Measurements from ENCODE around the gene THEM5. TPM values are rescaled to one million over a fixed set of nuclear protein-coding genes. Genes with fewer than 3 reads are reported as not detected.

The THEM5 gene
- total RNA-seq, 1 donor: not detected

- Histone ChIP-seq H3K4me1 (ENCODE audit: insufficient read depth, low read length) (peaks cover 59% of the 10 kb centered on the region), H3K9me3 (ENCODE audit: low read depth, low read length) (no peaks in the 10 kb centered on the region), H3K27me3 (ENCODE audit: insufficient read depth, low read length) (peaks cover 35% of the 10 kb centered on the region), H3K4me3 (ENCODE audit: low read length) (peak overlapping the region; percentile 24)
These were observed 15.1 kb downstream of the THEM5 start for GRCh38 chr1:151838222-151839081.

DNA sequence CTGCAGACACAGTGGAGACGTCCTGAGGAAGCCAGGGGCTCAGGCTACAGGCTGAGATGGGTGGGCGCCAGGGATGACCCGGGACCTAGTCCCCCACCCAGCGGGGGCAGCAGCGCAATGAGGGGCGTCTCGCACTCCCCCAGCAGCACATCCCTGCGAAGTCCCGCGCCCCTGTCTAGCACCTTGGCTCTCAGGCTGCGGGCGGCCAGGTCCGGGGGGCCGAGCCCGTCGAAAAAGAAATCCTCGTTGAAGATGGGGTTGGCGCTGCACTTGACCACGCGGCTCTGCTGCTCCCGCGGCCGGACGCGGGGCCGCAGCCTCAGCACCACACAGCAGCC lies 15.7 kb downstream of the THEM5 start:
- H3K9me3 ChIP-seq (ENCODE audit: low read depth, low read length): no peaks in the 10 kb centered on the region
- no peak overlapping the region for H3K4me3 ChIP-seq (ENCODE audit: low read length)
- peaks cover 65% of the 10 kb centered on the region for H3K4me1 ChIP-seq (ENCODE audit: insufficient read depth, low read length)
- H3K27me3 ChIP-seq (ENCODE audit: insufficient read depth, low read length): peaks cover 35% of the 10 kb centered on the region

GRCh38 chr1:151837197-151837596 lies 16.3 kb downstream of the THEM5 start:
- Histone ChIP-seq H3K4me3 (ENCODE audit: low read length) (no peak overlapping the region), H3K27me3 (ENCODE audit: insufficient read depth, low read length) (peaks cover 35% of the 10 kb centered on the region), H3K4me1 (ENCODE audit: insufficient read depth, low read length) (peaks cover 72% of the 10 kb centered on the region), H3K9me3 (ENCODE audit: low read depth, low read length) (no peaks in the 10 kb centered on the region)

DNA sequence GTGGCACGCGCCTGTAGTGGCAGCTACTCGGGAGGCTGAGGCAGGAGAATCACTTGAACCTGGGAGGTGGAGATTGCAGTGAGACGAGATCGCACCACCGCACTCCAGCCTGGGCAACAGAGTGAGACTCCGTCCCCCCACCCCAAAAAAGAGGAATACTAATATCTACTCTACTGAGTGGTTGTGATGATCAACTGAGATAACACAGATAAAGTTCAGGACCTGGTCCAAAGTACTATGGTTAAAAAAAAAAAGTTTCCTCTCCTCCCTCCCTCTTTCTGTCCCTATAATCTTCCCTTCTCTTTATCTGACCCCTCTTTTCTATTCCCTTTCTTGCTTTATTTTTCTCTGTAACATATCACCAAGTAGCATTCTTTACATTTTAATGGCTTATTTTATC lies 17.9 kb downstream of the THEM5 start:
- Histone ChIP-seq H3K27me3 (ENCODE audit: insufficient read depth, low read length) (peaks cover 28% of the 10 kb centered on the region), H3K4me3 (ENCODE audit: low read length) (no peak overlapping the region), H3K9me3 (ENCODE audit: low read depth, low read length) (no peaks in the 10 kb centered on the region), H3K4me1 (ENCODE audit: insufficient read depth, low read length) (peaks cover 85% of the 10 kb centered on the region)

DNA sequence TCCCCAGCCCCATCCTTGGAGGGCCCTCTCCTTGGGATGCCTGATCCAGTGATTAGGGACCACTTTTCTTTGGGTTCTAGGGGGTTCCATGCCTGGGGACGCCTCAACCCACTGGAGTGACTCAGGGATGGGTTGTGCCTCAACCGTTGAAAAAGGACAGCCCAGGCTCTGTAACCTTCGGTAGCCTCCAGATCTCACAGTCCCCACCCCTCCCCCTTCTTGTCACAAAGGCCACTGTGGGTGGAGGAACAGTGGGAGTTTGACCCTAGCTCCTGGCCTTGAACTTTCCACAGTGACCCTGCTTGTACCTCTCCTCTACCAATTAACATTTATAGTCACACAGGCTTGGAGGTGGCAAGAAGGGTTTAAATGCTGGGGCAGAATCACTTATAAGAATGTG lies 19.3 kb downstream of the THEM5 start:
- Histone ChIP-seq H3K4me3 (ENCODE audit: low read length) (no peak overlapping the region), H3K4me1 (ENCODE audit: insufficient read depth, low read length) (peaks cover 88% of the 10 kb centered on the region), H3K27me3 (ENCODE audit: insufficient read depth, low read length) (peaks cover 14% of the 10 kb centered on the region), H3K9me3 (ENCODE audit: low read depth, low read length) (no peaks in the 10 kb centered on the region)

- Histone ChIP-seq H3K4me1 (ENCODE audit: insufficient read depth, low read length) (peaks cover 88% of the 10 kb centered on the region), H3K9me3 (ENCODE audit: low read depth, low read length) (no peaks in the 10 kb centered on the region), H3K4me3 (ENCODE audit: low read length) (no peak overlapping the region), H3K27me3 (ENCODE audit: insufficient read depth, low read length) (peaks cover 8% of the 10 kb centered on the region)
These were observed 20.2 kb downstream of the THEM5 start for GRCh38 chr1:151833172-151833900.

DNA sequence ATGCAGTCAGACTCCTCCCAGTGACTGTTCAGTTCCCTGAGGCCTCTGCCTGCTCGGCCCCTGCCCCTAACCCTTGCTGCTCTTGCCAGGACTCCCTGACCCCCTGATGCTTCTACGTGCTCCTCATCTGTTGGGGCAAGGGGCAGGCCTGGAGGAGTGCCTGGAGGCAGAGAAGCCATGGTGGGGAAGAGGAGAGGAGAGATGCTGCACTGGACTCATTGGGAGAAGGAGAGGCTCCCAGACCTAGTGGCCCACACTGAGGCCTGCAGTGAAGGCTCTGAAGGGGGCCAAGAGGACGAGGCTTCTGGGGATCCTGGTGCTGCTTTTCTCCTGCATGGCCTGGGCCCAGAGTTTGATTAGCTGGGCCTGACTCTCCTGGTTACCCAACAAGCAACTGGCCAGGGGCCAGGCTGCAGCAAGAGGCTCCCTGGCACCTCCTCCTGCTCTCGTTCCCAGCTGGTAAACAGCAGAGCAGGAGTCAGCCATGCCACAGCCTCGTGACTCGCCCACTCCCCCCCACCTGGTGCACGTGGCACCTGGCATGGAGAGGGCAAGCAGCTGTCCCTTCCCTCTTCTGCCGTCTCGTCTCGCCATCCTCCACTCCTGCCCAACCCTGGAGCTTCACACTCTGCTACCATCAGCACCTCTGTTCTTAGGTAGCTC lies 21.1 kb downstream of the THEM5 start:
- H3K27me3 ChIP-seq (ENCODE audit: insufficient read depth, low read length): peaks cover 4% of the 10 kb centered on the region
- H3K9me3 ChIP-seq (ENCODE audit: low read depth, low read length): no peaks in the 10 kb centered on the region
- no peak overlapping the region for H3K4me3 ChIP-seq (ENCODE audit: low read length)
- H3K4me1 ChIP-seq (ENCODE audit: insufficient read depth, low read length): peaks cover 88% of the 10 kb centered on the region

- H3K27me3 ChIP-seq (ENCODE audit: insufficient read depth, low read length): no peaks in the 10 kb centered on the region
- H3K4me3 ChIP-seq (ENCODE audit: low read length): no peak within 1 kb of the TSS
- H3K9me3 ChIP-seq (ENCODE audit: low read depth, low read length): no peaks in the 10 kb centered on the region
- peaks cover 80% of the 10 kb centered on the region for H3K4me1 ChIP-seq (ENCODE audit: insufficient read depth, low read length)
These were observed 21.9 kb downstream of the THEM5 start, which contains the start of gene RORC for GRCh38 chr1:151831605-151832004. RORC (minus strand) TSS chr1:151831802; CDS start chr1:151831764, 38 bp downstream.

- H3K9me3 ChIP-seq (ENCODE audit: low read depth, low read length): no peaks in the 10 kb centered on the region
- no peaks in the 10 kb centered on the region for H3K27me3 ChIP-seq (ENCODE audit: insufficient read depth, low read length)
- H3K4me3 ChIP-seq (ENCODE audit: low read length): no peak overlapping the region
- H3K4me1 ChIP-seq (ENCODE audit: insufficient read depth, low read length): peaks cover 78% of the 10 kb centered on the region
These were observed 22.3 kb downstream of the THEM5 start for GRCh38 chr1:151831256-151831591.

GRCh38 chr1:151830055-151830454 lies 23.5 kb downstream of the THEM5 start:
- no peaks in the 10 kb centered on the region for H3K9me3 ChIP-seq (ENCODE audit: low read depth, low read length)
- no peaks in the 10 kb centered on the region for H3K27me3 ChIP-seq (ENCODE audit: insufficient read depth, low read length)
- H3K4me1 ChIP-seq (ENCODE audit: insufficient read depth, low read length): peaks cover 74% of the 10 kb centered on the region
- no peak overlapping the region for H3K4me3 ChIP-seq (ENCODE audit: low read length)

- no peak overlapping the region for H3K4me3 ChIP-seq (ENCODE audit: low read length)
- no peaks in the 10 kb centered on the region for H3K27me3 ChIP-seq (ENCODE audit: insufficient read depth, low read length)
- peaks cover 68% of the 10 kb centered on the region for H3K4me1 ChIP-seq (ENCODE audit: insufficient read depth, low read length)
- no peaks in the 10 kb centered on the region for H3K9me3 ChIP-seq (ENCODE audit: low read depth, low read length)
These were observed 24.0 kb downstream of the THEM5 start for GRCh38 chr1:151829352-151830046.

GRCh38 chr1:151828921-151829320 lies 24.6 kb downstream of the THEM5 start:
- H3K4me1 ChIP-seq (ENCODE audit: insufficient read depth, low read length): peaks cover 62% of the 10 kb centered on the region
- H3K9me3 ChIP-seq (ENCODE audit: low read depth, low read length): no peaks in the 10 kb centered on the region
- no peaks in the 10 kb centered on the region for H3K27me3 ChIP-seq (ENCODE audit: insufficient read depth, low read length)
- H3K4me3 ChIP-seq (ENCODE audit: low read length): no peak overlapping the region

GRCh38 chr1:151827853-151828252 lies 25.7 kb downstream of the THEM5 start:
- peaks cover 52% of the 10 kb centered on the region for H3K4me1 ChIP-seq (ENCODE audit: insufficient read depth, low read length)
- no peaks in the 10 kb centered on the region for H3K27me3 ChIP-seq (ENCODE audit: insufficient read depth, low read length)
- H3K4me3 ChIP-seq (ENCODE audit: low read length): no peak overlapping the region
- H3K9me3 ChIP-seq (ENCODE audit: low read depth, low read length): no peaks in the 10 kb centered on the region

- Histone ChIP-seq H3K4me3 (ENCODE audit: low read length) (no peak overlapping the region), H3K27me3 (ENCODE audit: insufficient read depth, low read length) (no peaks in the 10 kb centered on the region), H3K9me3 (ENCODE audit: low read depth, low read length) (no peaks in the 10 kb centered on the region), H3K4me1 (ENCODE audit: insufficient read depth, low read length) (peaks cover 36% of the 10 kb centered on the region)
These were observed 27.5 kb downstream of the THEM5 start for GRCh38 chr1:151825751-151826660.

Data from mononuclear cell (primary cell).